ENCODE measurements around the gene DDB1. TPM values are rescaled to one million over a fixed set of nuclear protein-coding genes. Genes with fewer than 3 reads are reported as not detected.

Gene DDB1
- total and polyA plus RNA-seq, 2 experiments from 2014 or later: 177 to 215 TPM

GRCh38 chr11:61340979-61341378 is 8.1 kb upstream of the DDB1 start:
- H3K79me2 ChIP-seq: no peaks in the 10 kb centered on the region
- TF ChIP-seq EZH2phosphoT487 (IDR thresholded peaks at IDR 0.05; ENCODE audit: low read depth, severe bottlenecking, unreplicated experiment): no peak
- TF ChIP-seq EZH2 (IDR thresholded peaks at IDR 0.05; ENCODE audit: borderline replicate concordance): no peak
- no peak for TF ChIP-seq CTCF (IDR thresholded peaks at IDR 0.05; ENCODE audit: poor library complexity)
- no peak overlapping the region for H3K4me3 ChIP-seq
- no peak for DNase-seq (ENCODE audit: low spot score)
- no peaks in the 10 kb centered on the region for H3K9me2 ChIP-seq (replicated peaks; ENCODE audit: insufficient read depth)
- H3K36me3 ChIP-seq (replicated peaks; ENCODE audit: insufficient read depth, low read depth): no peaks in the 10 kb centered on the region
- no peaks in the 10 kb centered on the region for H3K27me3 ChIP-seq
- H3K9me3 ChIP-seq (ENCODE audit: low read depth): no peaks in the 10 kb centered on the region
- no peak overlapping the region for H2AFZ ChIP-seq
- no peaks in the 10 kb centered on the region for H3K4me1 ChIP-seq (ENCODE audit: insufficient read depth)
- H3K27ac ChIP-seq: no peak overlapping the region
- no peak overlapping the region for H3K4me2 ChIP-seq
- 97% methylated on average over 2 of the region's 2 CpGs for WGBS (ENCODE audit: low lambda C conversion rate, missing lambda C conversion rate)
- no peaks in the 10 kb centered on the region for H4K20me1 ChIP-seq (ENCODE audit: insufficient read depth, poor library complexity, severe bottlenecking)

GRCh38 chr11:61339490-61339878 is 6.6 kb upstream of the DDB1 start:
- Histone ChIP-seq H3K36me3 (replicated peaks; ENCODE audit: insufficient read depth, low read depth) (no peaks in the 10 kb centered on the region), H3K9me3 (ENCODE audit: low read depth) (no peaks in the 10 kb centered on the region), H3K4me1 (ENCODE audit: insufficient read depth) (peaks cover 5% of the 10 kb centered on the region), H3K27me3 (no peaks in the 10 kb centered on the region), H2AFZ (no peak overlapping the region), H3K4me3 (no peak overlapping the region), H3K79me2 (no peaks in the 10 kb centered on the region), H3K27ac (no peak overlapping the region), H3K4me2 (no peak overlapping the region), H4K20me1 (ENCODE audit: insufficient read depth, poor library complexity, severe bottlenecking) (no peaks in the 10 kb centered on the region), H3K9me2 (replicated peaks; ENCODE audit: insufficient read depth) (no peaks in the 10 kb centered on the region)
- WGBS (ENCODE audit: low lambda C conversion rate, missing lambda C conversion rate): 89% methylated on average over 4 of the region's 4 CpGs
- no peak for DNase-seq (ENCODE audit: low spot score)
- TF ChIP-seq CTCF (IDR thresholded peaks at IDR 0.05; ENCODE audit: poor library complexity): no peak
- no peak for TF ChIP-seq EZH2 (IDR thresholded peaks at IDR 0.05; ENCODE audit: borderline replicate concordance)
- no peak for TF ChIP-seq EZH2phosphoT487 (IDR thresholded peaks at IDR 0.05; ENCODE audit: low read depth, severe bottlenecking, unreplicated experiment)

GRCh38 chr11:61338783-61339489 is 6.0 kb upstream of the DDB1 start:
- Histone ChIP-seq H3K9me2 (replicated peaks; ENCODE audit: insufficient read depth) (no peaks in the 10 kb centered on the region), H3K9me3 (ENCODE audit: low read depth) (no peaks in the 10 kb centered on the region), H3K4me3 (no peak overlapping the region), H3K27me3 (no peaks in the 10 kb centered on the region), H3K27ac (no peak overlapping the region), H3K36me3 (replicated peaks; ENCODE audit: insufficient read depth, low read depth) (no peaks in the 10 kb centered on the region), H3K79me2 (peaks cover 2% of the 10 kb centered on the region), H4K20me1 (ENCODE audit: insufficient read depth, poor library complexity, severe bottlenecking) (no peaks in the 10 kb centered on the region), H3K4me2 (no peak overlapping the region), H3K4me1 (ENCODE audit: insufficient read depth) (peaks cover 11% of the 10 kb centered on the region), H2AFZ (no peak overlapping the region)
- DNase-seq (ENCODE audit: low spot score): no peak
- WGBS (ENCODE audit: low lambda C conversion rate, missing lambda C conversion rate): 98% methylated on average over 22 of the region's 26 CpGs
- no peak for TF ChIP-seq EZH2phosphoT487 (IDR thresholded peaks at IDR 0.05; ENCODE audit: low read depth, severe bottlenecking, unreplicated experiment)

GRCh38 chr11:61337706-61338470 is 5.0 kb upstream of the DDB1 start:
- H3K4me2 ChIP-seq: no peak overlapping the region
- H3K27ac ChIP-seq: no peak overlapping the region
- H4K20me1 ChIP-seq (ENCODE audit: insufficient read depth, poor library complexity, severe bottlenecking): no peaks in the 10 kb centered on the region
- H3K9me3 ChIP-seq (ENCODE audit: low read depth): no peaks in the 10 kb centered on the region
- 97% methylated on average over 15 of the region's 15 CpGs for WGBS (ENCODE audit: low lambda C conversion rate, missing lambda C conversion rate)
- H3K9me2 ChIP-seq (replicated peaks; ENCODE audit: insufficient read depth): no peaks in the 10 kb centered on the region
- no peak overlapping the region for H3K4me3 ChIP-seq
- TF ChIP-seq EZH2phosphoT487 (IDR thresholded peaks at IDR 0.05; ENCODE audit: low read depth, severe bottlenecking, unreplicated experiment) (no peak), EZH2 (IDR thresholded peaks at IDR 0.05; ENCODE audit: borderline replicate concordance) (no peak), CTCF (IDR thresholded peaks at IDR 0.05; ENCODE audit: poor library complexity) (no peak)
- H3K27me3 ChIP-seq: no peaks in the 10 kb centered on the region
- no peak for DNase-seq (ENCODE audit: low spot score)
- no peak overlapping the region for H2AFZ ChIP-seq
- H3K36me3 ChIP-seq (replicated peaks; ENCODE audit: insufficient read depth, low read depth): no peaks in the 10 kb centered on the region
- H3K79me2 ChIP-seq: peaks cover 5% of the 10 kb centered on the region
- H3K4me1 ChIP-seq (ENCODE audit: insufficient read depth): peaks cover 16% of the 10 kb centered on the region

All from hepatocyte (in vitro differentiated cells).